IMR-90 (cell line): Measurements from ENCODE around the gene SGMS1.

Source experiments
- BHLHE40 ChIP-seq: fragments of 150-350 bp; IDR thresholded peaks from 2 replicates; pipeline ENCODE4 v1.6.1; 2016; ENCODE audit warnings: mild to moderate bottlenecking, low read depth, low read length
- CTCF ChIP-seq: conservative IDR thresholded peaks from 2 replicates; pipeline ENCODE4 v1.5.1; 2012; ENCODE audit warnings: mild to moderate bottlenecking, low read depth, low read length, improper control_type of control experiment
- POLR2A ChIP-seq: IDR thresholded peaks from 2 replicates; pipeline ENCODE4 v1.6.1; 2012; ENCODE audit warnings: mild to moderate bottlenecking, low read depth, low read length

GRCh38 chr10:50607356-50607925, 16.3 kb downstream of the SGMS1 start:
- TF ChIP-seq POLR2A (no peak), CTCF (no peak), BHLHE40 (no peak)
